Measurements from ENCODE around the gene TMED5.

The TMED5 gene

GRCh38 chr1:93120614-93121013 lies 59.6 kb downstream of the TMED5 start:
- Histone ChIP-seq H2AFZ (ENCODE audit: low read depth, low read length, severe bottlenecking) (no peak overlapping the region), H3K79me2 (ENCODE audit: insufficient read depth, low read length) (peaks cover 8% of the 10 kb centered on the region; the same call in 1 of the 2 replicates), H3K9ac (ENCODE audit: low read length) (no peak overlapping the region), H3K36me3 (ENCODE audit: low read length) (peaks cover 78% of the 10 kb centered on the region), H3F3A (ENCODE audit: insufficient read depth) (peaks cover 38% of the 10 kb centered on the region; the same call in 1 of the 2 replicates), H3K27ac (ENCODE audit: low read depth, low read length) (no peak overlapping the region), H3K9me3 (ENCODE audit: insufficient read depth, low read length) (no peaks in the 10 kb centered on the region), H3K4me3 (ENCODE audit: insufficient read depth, low read length, poor library complexity, severe bottlenecking) (no peak overlapping the region), H3K27me3 (ENCODE audit: low read length) (no peaks in the 10 kb centered on the region), H3K4me2 (ENCODE audit: low read depth, low read length, poor library complexity, severe bottlenecking) (no peak overlapping the region), H3K9me2 (replicated peaks; ENCODE audit: insufficient read depth, low read length) (no peaks in the 10 kb centered on the region), H4K20me1 (ENCODE audit: low read depth, low read length) (peaks cover 13% of the 10 kb centered on the region; the same call in 1 of the 2 replicates)
- TF ChIP-seq CTCF (IDR thresholded peaks at IDR 0.05; ENCODE audit: insufficient read depth, low read length, poor library complexity, severe bottlenecking) (no peak), EZH2phosphoT487 (conservative IDR thresholded peaks at IDR 0.05; ENCODE audit: low read length) (no peak)

GRCh38 chr1:93114391-93114790 lies 65.8 kb downstream of the TMED5 start:
- Histone ChIP-seq H2AFZ (ENCODE audit: low read depth, low read length, severe bottlenecking) (no peak overlapping the region), H3K9ac (ENCODE audit: low read length) (no peak overlapping the region), H3K27me3 (ENCODE audit: low read length) (no peaks in the 10 kb centered on the region), H4K20me1 (ENCODE audit: low read depth, low read length) (peaks cover 27% of the 10 kb centered on the region), H3K9me3 (ENCODE audit: insufficient read depth, low read length) (no peaks in the 10 kb centered on the region), H3K27ac (ENCODE audit: low read depth, low read length) (no peak overlapping the region), H3K4me2 (ENCODE audit: low read depth, low read length, poor library complexity, severe bottlenecking) (no peak overlapping the region), H3K4me3 (ENCODE audit: insufficient read depth, low read length, poor library complexity, severe bottlenecking) (no peak overlapping the region), H3K9me2 (replicated peaks; ENCODE audit: insufficient read depth, low read length) (no peaks in the 10 kb centered on the region), H3K79me2 (ENCODE audit: insufficient read depth, low read length) (peaks cover 66% of the 10 kb centered on the region), H3K36me3 (ENCODE audit: low read length) (peaks cover 59% of the 10 kb centered on the region), H3F3A (ENCODE audit: insufficient read depth) (peaks cover 28% of the 10 kb centered on the region; the same call in 1 of the 2 replicates)
- TF ChIP-seq EZH2phosphoT487 (conservative IDR thresholded peaks at IDR 0.05; ENCODE audit: low read length) (no peak), CTCF (IDR thresholded peaks at IDR 0.05; ENCODE audit: insufficient read depth, low read length, poor library complexity, severe bottlenecking) (no peak)

GRCh38 chr1:93113127-93113526 lies 67.1 kb downstream of the TMED5 start:
- Histone ChIP-seq H3K9ac (ENCODE audit: low read length) (no peak overlapping the region), H3K36me3 (ENCODE audit: low read length) (peaks cover 52% of the 10 kb centered on the region), H4K20me1 (ENCODE audit: low read depth, low read length) (peaks cover 27% of the 10 kb centered on the region)

More at GRCh38 chr1:93113127-93113526, 67.1 kb downstream of the TMED5 start:
- Histone ChIP-seq H3K27me3 (ENCODE audit: low read length) (no peaks in the 10 kb centered on the region), H3K4me3 (ENCODE audit: insufficient read depth, low read length, poor library complexity, severe bottlenecking) (no peak overlapping the region), H3K9me3 (ENCODE audit: insufficient read depth, low read length) (no peaks in the 10 kb centered on the region), H3K9me2 (replicated peaks; ENCODE audit: insufficient read depth, low read length) (no peaks in the 10 kb centered on the region), H2AFZ (ENCODE audit: low read depth, low read length, severe bottlenecking) (no peak overlapping the region), H3K27ac (ENCODE audit: low read depth, low read length) (no peak overlapping the region), H3F3A (ENCODE audit: insufficient read depth) (peaks cover 23% of the 10 kb centered on the region; the same call in 1 of the 2 replicates), H3K79me2 (ENCODE audit: insufficient read depth, low read length) (peaks cover 79% of the 10 kb centered on the region), H3K4me2 (ENCODE audit: low read depth, low read length, poor library complexity, severe bottlenecking) (no peak overlapping the region)
- no peak for TF ChIP-seq EZH2phosphoT487 (conservative IDR thresholded peaks at IDR 0.05; ENCODE audit: low read length)
- TF ChIP-seq CTCF (IDR thresholded peaks at IDR 0.05; ENCODE audit: insufficient read depth, low read length, poor library complexity, severe bottlenecking): no peak
